Gastroesophageal sphincter (tissue), 4 donors: ENCODE data around the gene SBDS. TPM values are rescaled to one million over a fixed set of nuclear protein-coding genes. Genes with fewer than 3 reads are reported as not detected.

Experiments
- ATAC-seq: fragments of 150-250 bp; one replicate; pipeline ENCODE4 v1.9.1; 2016; ENCODE audit warnings: mild to moderate bottlenecking, moderate library complexity
- H3K27ac ChIP-seq, 4 donors: fragments of 200-600 bp; sonication (generic) in 3 of 4; 1 replicate in 3 of 4; 2 replicates in 1 of 4; pipeline ENCODE4 v1.5.1; 2016 to 2019
- H3K27me3 ChIP-seq: fragments of 200-600 bp; sonication (generic); one replicate; pipeline ENCODE4 v1.5.1; 2019
- H3K36me3 ChIP-seq, 2 donors: fragments of 200-600 bp; sonication (generic); one replicate each; pipeline ENCODE4 v1.5.1; 2019; ENCODE audit warnings: control low read depth in 1 of 2
- H3K4me1 ChIP-seq, 3 donors: fragments of 200-600 bp; sonication (generic); 1 replicate in 2 of 3; 2 replicates in 1 of 3; pipeline ENCODE4 v1.5.1; 2016 to 2019; ENCODE audit warnings: control low read depth in 2 of 3
- H3K4me3 ChIP-seq, 2 donors: fragments of 200-600 bp; sonication (generic); one replicate each; pipeline ENCODE4 v1.5.1; 2019; ENCODE audit warnings: mild to moderate bottlenecking in 1 of 2, moderate library complexity in 1 of 2
- H3K9me3 ChIP-seq, 3 donors: fragments of 200-600 bp; sonication (generic); one replicate each; pipeline ENCODE4 v1.5.1; 2017 to 2019; ENCODE audit warnings: control low read depth in 2 of 3
- CTCF ChIP-seq, 4 experiments: fragments of 200-600 bp in 2 of 4; fragments of 450-650 bp in 2 of 4; sonication (generic) in 1 of 4; IDR thresholded peaks; one replicate each; pipeline ENCODE4 v1.5.1; 2017 to 2019; ENCODE audit warnings: antibody characterized with exemption in 4 of 4, mild to moderate bottlenecking in 2 of 4, moderate library complexity in 2 of 4
- EP300 ChIP-seq: sonication (generic); formaldehyde crosslinking; IDR thresholded peaks from one replicate; pipeline ENCODE4 v1.6.1; 2017; ENCODE audit warnings: antibody characterized with exemption, mild to moderate bottlenecking
- POLR2A ChIP-seq, 2 donors: fragments of 450-650 bp; IDR thresholded peaks; one replicate each; pipeline ENCODE4 v1.6.1; 2017; ENCODE audit warnings: antibody characterized with exemption in 2 of 2, mild to moderate bottlenecking in 2 of 2, moderate library complexity in 1 of 2
- POLR2AphosphoS5 ChIP-seq: sonication (generic); formaldehyde crosslinking; IDR thresholded peaks from one replicate; pipeline ENCODE4 v1.6.1; 2017; ENCODE audit warnings: antibody characterized with exemption
- WGBS, 2 donors: methylation state at CpG; one replicate each; pipeline ENCODE4 v1.1.5; 2018; ENCODE audit warnings: low coverage in 1 of 2; 5-methylcytosine and 5-hydroxymethylcytosine counted together
- small RNA-seq, 4 donors: library from RNA; depleted of rRNA; stranded (forward); fragments of <200 nt; gene quantifications; one replicate each; pipeline ENCODE3, GENCODE V24; 2016
- total RNA-seq, 4 donors: library from RNA; depleted of rRNA; stranded (reverse); fragments of >200 nt; gene quantifications; one replicate each; pipeline ENCODE4 v1.1.0, GENCODE V29; 2016

SBDS gene
- total RNA-seq, 4 donors from 2014 or later: 210 to 340 (median 304) TPM

- H3K4me1 ChIP-seq: no peaks in the 10 kb centered on the region
- no peak overlapping the region for H3K4me3 ChIP-seq
- H3K36me3 ChIP-seq: peaks cover 0 to 100% of the 10 kb centered on the region in 2 donors
- no peak for TF ChIP-seq EP300
- no peak for TF ChIP-seq POLR2A (IDR thresholded peaks at IDR 0.05)
- no peak for TF ChIP-seq CTCF (IDR thresholded peaks at IDR 0.05)
- TF ChIP-seq POLR2AphosphoS5: no peak
- H3K9me3 ChIP-seq: no peaks in the 10 kb centered on the region
- WGBS, 2 donors: 33 to 71% methylated on average over 2 of the region's 2 CpGs
- no peaks in the 10 kb centered on the region for H3K27me3 ChIP-seq
- ATAC-seq: no peak
- no peak overlapping the region for H3K27ac ChIP-seq
Observed at GRCh38 chr7:66946545-66946944, 48.8 kb downstream of the SBDS start.

- peaks cover 0 to 40% of the 10 kb centered on the region in 2 donors for H3K36me3 ChIP-seq
- H3K27me3 ChIP-seq: no peaks in the 10 kb centered on the region
- WGBS, 2 donors: 87 to 90% methylated on average over 2 to 4 of the region's 4 CpGs
- H3K4me1 ChIP-seq: peaks cover 0 to 11% (median 0%) of the 10 kb centered on the region in 3 donors
- no peaks in the 10 kb centered on the region for H3K9me3 ChIP-seq
- ATAC-seq: no peak
- no peak overlapping the region for H3K4me3 ChIP-seq
- no peak overlapping the region for H3K27ac ChIP-seq
- TF ChIP-seq CTCF (IDR thresholded peaks at IDR 0.05) (no peak), POLR2AphosphoS5 (no peak), POLR2A (IDR thresholded peaks at IDR 0.05) (no peak)
Observed at GRCh38 chr7:66939325-66939724, 56.1 kb downstream of the SBDS start.

- Histone ChIP-seq H3K9me3 (no peaks in the 10 kb centered on the region), H3K27me3 (no peaks in the 10 kb centered on the region), H3K36me3 (peaks cover 0 to 26% of the 10 kb centered on the region in 2 donors), H3K4me3 (no peak overlapping the region), H3K27ac (no peak overlapping the region), H3K4me1 (peaks cover 0 to 23% (median 0%) of the 10 kb centered on the region in 3 donors)
- TF ChIP-seq EP300: no peak
- TF ChIP-seq POLR2A (IDR thresholded peaks at IDR 0.05): no peak
- TF ChIP-seq CTCF (IDR thresholded peaks at IDR 0.05): no peak
- TF ChIP-seq POLR2AphosphoS5: no peak
- 100% methylated on average over 2 to 3 of the region's 4 CpGs for WGBS, 2 donors
- no peak for ATAC-seq
Observed at GRCh38 chr7:66937940-66938339, 57.4 kb downstream of the SBDS start.

Small RNA genes lying within 50 kb of the gene (small RNA-seq; reads per million reads assigned to genes)
- gene RN7SL43P: 0 reads per million in 4 donors

Other genes starting within 250 kb of the SBDS start
- 100 to 1,000 TPM; 106 to 118 (median 111) TPM for gene TMEM248, start 74.4 kb downstream of the SBDS start, total RNA-seq
- gene TYW1, start 1.2 kb upstream of the SBDS start, total RNA-seq: 10 to 100 TPM; 11.7 to 30.2 (median 14.6) TPM